Ureter (tissue), 1 donor: ENCODE results near the gene ICAM2. TPM values are rescaled to one million over a fixed set of nuclear protein-coding genes. Genes with fewer than 3 reads are reported as not detected.
"Not testable (repeated sequence)": the region's sequence is repeated elsewhere in the genome, so short reads cannot be mapped to it uniquely, and the experiment has no call there.

Experiments
- DNase-seq: peaks from one replicate; pipeline ENCODE4 v3.0.0-alpha.2; 2020; ENCODE audit warnings: low spot score
- total RNA-seq: library from RNA; stranded (reverse); gene quantifications from one replicate; pipeline ENCODE4 v1.2.4, GENCODE V29; 2023
- donor health status: DM: yes; HTN: yes; CAD: no.

Gene ICAM2
- total RNA-seq, 1 donor from 2014 or later, result 39.0 TPM

GRCh38 chr17:63997341-63998048 is 22.9 kb downstream of the ICAM2 start:
- DNase-seq, result no peak

DNA sequence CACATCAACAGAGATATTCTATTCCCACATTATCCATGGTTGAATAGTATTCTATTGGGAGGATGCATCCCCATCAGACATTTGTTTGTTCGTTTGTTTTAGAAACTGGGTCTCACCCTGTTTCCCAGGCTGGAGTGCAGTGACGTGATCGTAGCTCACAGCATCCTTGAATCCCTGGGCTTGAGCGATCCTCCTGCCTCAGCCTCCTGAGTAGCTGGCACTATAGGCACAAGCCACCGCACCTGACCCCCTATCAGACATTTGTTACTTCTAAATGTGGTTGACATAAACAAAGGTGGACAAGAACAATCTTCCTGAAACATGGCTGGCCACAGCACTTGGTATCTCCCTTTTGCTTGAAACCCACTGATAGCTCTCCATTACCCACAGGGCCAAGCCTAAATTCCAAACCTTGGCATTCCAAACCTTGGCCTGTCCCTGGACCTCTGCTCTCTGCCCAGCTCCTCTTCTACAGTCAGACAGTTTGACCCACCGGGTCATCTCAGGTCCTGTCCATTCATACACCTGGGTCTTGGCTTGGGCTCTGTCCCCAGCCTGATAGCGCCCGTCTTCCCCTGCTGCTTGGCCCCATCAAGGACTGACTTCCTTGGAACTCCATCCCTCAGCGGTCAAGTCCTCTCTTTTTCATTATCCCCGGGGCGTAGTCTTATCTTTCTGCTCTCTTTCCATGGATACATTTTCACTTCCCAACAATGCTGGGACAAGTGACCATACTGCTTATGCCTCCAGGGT is 23.8 kb downstream of the ICAM2 start:
- peak; percentile 31 for DNase-seq

DNA sequence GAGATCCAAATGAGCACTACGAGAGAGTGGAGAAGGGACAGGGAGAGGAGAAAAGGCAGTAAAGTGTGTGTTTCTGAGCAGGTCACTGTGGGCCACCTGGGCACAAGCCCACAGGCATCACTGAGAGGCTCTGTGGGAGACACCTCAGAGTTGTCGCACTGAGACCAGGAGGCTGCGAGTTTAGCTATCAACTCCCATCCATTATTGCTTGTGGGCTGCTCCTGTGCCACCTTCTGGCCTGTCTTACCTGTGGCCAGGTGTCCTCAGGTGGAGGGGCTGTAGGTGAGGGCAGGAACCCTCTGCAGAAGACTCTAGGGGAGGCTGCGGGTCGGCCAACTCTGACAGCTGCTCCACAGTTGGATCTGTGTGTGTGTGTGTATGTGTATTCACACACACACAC is 24.8 kb downstream of the ICAM2 start:
- DNase-seq, result no peak

DNA sequence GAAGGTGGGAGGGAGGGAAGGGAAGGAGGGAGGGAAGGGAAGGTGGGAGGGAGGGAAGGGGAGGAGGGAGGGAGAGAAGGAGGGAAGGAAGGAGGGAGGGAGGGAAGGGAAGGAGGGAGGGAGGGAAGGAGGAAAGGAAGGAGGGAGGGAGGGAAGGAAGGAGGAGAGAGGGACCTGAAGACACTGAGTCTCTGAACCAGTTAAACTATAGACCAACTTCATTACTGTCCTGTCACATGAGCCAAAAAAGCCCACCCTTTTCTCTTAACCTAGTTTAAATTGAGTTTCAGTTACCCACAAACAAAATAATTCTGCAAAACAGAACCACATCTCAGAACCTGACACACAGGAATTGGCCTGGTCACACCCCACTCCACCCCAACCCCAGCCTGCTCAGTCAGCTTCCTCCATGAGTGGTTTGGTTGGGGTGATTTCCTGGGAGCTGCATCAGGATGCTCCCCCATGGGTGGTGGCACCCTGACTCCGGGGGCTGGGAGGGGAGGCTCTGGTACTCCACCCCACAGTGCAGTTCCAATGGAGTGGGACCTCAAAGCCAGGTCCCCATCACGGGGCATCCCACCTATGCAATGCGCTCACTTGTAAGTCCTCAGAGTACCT is 27.0 kb downstream of the ICAM2 start:
- no peak for DNase-seq

- DNase-seq, result no peak
Observed at GRCh38 chr17:63991611-63992010, 28.8 kb downstream of the ICAM2 start.

DNA sequence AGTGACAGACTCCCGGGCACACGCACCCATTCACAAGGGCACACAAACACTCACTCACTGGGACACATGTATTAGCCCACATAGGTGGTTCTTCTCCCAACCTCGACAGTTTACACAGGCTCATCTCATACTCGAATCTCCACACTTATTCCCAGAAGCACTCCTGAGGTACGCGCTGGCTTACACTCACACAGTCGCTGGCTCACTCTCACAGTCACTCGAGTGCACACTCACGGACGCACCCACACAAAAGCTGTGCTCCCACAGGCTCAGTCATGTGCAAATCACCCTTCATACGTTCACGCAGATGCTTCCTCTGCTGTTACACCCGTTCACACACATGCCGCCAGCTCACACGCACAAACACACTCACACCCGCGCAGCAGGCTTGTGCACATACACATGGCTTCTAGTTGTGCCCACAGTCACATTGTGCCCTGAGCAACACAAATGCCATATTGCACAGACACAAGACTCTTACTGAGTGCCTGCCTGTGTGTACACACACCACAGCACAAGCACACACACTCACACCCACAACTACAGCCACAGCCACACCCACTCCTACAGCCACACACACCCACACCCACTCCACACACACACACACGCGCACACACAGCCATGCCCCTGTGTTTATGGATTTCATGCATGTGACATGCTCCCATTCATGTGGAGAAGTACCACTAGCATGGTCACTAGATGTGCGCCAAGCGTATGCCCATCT is 30.6 kb downstream of the ICAM2 start:
- no peak for DNase-seq

GRCh38 chr17:63988741-63989621 is 31.5 kb downstream of the ICAM2 start:
- DNase-seq, result no peak

DNA sequence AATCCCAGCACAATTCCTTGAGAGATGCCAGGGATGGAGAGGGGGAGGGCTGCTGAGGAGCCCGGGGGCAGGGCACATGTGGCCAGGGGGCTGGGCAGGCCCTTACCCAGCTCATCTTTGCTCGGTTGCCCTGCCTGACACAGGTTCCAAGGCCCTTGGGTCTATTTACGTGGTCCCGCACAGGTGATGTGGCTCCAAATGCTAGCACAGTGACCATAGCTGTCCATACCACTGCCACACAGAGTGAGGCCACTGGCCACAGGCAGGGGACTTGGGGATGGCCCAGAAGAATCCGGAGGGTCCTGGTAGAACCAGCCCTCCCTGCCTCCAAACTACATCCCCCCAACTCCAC is 32.3 kb downstream of the ICAM2 start:
- DNase-seq, result no peak

DNA sequence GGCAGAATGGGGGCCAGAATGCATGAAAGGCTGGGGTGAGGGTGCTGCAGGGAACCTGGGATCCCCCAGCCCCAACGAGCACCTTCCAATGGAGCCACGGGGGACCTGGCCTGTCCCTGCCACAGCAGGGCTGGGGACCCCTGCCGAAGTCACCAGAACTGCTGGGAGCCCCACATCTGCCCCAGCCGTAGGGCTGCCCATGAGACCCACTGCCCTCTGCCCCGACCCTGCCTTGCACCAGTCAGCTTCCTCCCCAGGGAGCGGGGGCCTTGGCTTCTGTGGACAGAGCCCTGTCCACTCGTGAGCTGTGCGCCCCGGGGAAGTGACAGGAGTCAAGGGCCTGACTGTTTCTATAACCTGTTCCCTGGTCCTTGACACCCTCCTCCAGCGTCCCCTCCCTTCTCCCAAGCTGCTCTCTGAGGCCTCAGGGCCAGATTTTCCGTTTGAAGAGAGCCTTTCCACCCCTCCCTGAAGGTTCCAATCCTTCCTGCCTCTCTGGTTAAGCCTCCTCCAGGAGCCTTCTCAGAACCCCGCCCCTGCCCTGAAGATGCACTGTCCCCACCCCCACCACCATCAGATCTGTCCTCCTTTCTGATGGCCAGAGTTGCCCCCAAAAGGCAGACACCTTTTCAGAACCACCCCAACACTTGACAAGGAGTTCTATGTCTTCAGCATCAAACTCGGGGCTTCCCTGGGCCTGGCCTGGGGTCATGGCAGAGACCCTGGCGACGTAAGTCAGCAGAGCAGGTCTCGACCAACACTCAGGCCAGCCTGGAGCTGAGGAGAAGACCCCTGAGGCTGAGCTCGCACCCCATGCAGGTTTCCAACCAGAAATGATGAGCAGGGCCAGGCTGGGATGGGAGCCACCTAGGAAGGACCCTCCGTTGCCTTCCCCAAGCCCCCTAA is 33.0 kb downstream of the ICAM2 start:
- no peak for DNase-seq

DNA sequence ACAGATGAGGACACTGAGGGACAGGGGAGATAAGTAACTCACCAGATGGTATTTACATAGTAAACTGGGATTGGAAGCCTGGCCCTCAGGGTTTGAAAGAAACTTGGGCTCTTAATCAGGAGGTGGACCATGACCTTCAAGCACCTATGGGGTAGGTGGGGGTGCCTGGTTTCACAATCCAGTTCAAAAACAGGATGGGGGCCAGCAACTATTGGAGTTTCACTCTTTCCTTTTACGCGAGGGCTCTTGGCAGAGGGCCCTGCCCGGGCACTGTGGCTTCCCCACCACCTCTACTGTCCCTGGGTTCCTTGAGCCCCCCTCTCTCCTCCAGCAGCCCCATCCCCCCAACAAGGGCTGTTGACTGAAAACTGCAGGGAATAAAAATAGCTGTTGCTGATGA is 33.6 kb downstream of the ICAM2 start:
- DNase-seq, result no peak

DNA sequence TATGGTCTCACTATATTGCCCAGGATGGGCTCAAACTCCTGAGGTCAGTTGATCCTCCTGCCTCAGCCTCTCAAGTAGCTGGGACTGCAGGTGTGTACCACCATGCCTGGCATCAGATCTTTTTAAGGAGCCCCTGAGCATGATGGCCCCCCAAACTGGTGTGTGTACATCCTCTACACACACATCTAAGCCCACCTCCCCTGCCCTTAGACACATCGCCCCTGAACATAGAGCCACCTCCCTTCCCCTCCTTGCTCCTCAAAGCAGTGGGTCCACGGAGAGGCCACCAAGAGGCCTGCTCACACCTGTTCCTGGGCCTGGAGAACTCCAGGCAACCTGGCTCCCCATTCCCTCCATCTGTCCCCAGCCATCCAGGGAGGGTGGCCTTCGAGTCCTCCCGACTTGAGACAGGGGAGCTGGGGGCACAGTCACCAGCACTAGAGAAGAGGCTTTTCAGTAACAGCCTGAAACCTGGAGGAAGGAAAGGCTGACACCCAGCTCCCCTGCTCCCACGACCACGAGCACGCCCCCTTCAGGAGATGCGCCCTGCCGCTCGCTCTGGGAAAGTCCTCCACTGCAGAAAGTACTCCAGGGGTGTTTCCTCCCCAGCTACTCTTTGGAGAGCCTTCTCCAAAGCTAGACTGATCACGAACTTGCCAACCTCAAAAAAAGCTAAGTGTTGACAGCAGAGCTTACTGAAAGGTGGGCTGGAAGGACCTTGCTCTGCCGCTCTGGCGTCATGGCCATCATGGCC is 34.9 kb downstream of the ICAM2 start:
- DNase-seq, result no peak

DNA sequence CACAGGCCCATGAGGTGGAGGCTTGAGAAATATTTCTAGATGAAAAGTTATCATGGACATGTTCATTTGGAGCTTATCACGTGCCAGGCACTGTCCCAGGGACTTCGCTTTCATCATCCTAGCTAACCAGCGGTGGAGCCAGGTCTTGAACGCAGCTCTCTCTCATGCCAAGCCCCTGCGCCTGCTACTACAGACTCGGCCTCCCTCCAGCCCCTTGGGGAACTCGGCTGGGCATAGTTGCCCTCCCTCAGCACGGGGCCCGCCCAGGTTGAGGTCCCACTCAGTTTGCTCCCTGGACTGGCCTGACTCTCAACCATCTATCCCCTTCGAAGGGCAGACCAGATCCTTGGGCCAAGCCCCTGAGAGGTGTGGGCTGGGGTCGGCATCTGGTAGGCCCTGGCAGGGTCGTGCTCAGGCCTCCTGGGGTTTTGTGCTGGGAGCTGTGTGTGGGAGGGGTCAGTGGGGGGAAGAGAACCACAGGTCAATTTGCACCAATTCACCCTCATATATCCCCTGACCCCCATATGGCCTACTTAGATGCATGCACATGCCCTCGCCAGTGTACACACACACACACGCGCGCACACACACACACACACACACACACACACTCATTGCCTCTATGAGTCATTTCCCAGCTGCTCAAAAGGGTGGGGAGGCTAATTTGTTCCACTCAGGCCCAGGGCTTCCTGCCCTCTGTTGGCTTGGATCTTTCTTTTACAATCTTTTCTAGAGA is 35.6 kb downstream of the ICAM2 start:
- peak; percentile 78 for DNase-seq

DNA sequence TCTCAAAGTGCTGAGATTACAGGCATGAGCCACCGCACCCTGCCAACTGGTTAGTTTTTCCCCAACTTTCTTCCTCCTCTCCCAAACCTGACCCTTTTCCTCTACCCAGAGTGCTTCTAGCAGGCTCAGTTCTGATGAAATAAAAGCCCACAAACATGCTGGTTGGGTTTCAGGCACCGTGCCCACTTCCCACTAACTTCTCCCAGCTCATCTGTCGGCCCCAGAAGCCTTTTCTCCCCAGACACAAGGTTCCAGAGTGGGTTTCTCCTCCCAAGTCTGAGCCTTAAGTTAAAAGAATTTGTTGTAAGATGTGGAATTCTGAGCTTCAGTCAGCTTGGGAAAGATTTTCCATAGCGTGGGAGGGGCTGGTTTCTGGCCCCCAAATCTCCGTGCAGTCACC is 36.2 kb downstream of the ICAM2 start:
- DNase-seq, result no peak

DNA sequence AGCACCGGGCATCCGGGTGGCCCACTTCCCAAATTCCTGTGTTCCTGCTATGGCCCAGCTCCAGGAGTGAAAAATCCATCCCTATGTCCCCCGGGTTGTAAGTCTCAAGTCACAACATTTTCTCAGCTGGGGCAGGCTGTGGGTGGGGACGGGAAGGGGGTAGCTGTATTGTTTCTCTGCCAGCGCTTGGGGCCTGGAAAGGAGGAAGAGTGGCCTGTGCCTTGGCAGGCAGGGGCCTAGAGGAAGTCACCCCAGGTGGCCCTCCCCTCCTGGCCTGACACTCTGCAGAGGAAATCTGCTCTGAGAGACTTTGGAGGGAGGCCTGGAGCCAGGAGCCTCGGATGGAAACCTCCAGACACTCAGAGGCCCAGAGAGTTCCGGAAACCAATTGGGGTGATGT is 37.1 kb downstream of the ICAM2 start:
- no peak for DNase-seq

DNA sequence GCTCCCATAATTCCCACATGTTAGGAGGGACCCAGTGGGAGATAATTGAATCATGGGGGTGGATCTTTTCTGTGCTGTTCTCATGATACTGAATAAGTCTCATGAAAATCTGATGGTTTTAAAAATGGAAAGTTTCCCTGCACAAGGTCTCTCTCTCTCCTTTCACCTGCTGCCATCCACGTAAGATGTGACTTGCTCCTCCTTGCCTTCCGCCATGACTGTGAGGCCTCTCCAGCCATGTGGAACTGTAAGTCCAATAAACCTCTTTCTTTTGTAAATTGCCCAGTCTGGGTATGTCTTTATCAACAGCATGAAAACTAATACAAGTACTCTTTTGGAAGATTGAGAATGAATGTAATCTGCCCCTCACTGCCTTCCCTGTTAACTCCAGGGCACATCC is 37.8 kb downstream of the ICAM2 start:
- not testable (repeated sequence) for DNase-seq

DNA sequence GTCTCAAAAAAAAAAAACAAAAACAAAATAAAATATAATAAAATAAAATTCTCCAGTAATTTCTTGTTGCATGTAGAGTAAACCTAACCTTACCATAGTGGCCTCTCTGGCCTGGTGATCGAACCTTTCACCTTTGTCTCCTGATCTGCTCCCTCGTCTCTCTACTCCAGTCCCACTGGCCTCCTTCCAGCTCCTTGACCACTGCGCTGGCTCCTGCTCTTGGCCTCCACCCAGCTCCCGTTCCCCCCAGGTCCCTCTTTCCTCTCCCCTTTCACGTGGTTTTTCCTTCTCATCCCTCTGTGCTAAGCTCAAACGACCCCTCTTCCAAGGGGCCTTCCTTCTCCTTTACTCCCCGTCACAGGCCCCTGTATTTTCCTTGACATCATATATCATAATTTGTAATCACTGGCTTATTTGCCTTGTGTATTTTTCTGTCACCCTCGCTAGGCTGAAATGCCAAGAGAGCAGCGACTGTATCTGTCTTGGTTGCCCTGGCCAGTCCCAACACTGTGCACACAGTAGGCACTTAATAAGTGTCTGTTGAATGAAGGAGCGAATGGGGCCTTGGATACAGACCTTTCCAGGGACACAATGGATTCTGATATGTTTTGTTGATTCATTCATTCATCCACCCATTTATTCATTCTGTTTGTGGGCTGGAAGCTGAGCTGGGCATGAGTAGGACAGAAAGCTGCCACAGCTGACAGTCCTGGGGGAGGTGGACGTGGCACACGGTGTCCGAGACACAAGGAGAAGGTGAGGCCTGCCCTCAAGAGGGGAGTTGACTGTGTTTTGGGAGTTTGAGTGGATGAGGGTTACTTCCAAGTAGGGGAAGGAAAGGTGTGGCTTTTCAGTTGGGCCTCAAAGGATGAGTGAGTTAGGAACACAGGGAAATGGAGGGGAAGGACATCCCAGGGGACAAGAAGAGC is 41.9 kb downstream of the ICAM2 start:
- no peak for DNase-seq

GRCh38 chr17:63976702-63977101 is 43.7 kb downstream of the ICAM2 start:
- no peak for DNase-seq
